Effector memory CD4-positive, alpha-beta T cell (primary cell): ENCODE data around the gene AP2A2.

ENCODE experiments used
- DNase-seq, 3 donors: peaks; one replicate each; pipeline ENCODE4 v3.0.0-alpha.2; 2020
- H3K27ac ChIP-seq: 2 replicates; pipeline ENCODE4 v1.7.0; 2013; ENCODE audit warnings: mild to moderate bottlenecking, low read length, moderate library complexity; ENCODE audit not compliant: insufficient read depth, poor library complexity, severe bottlenecking
- H3K27me3 ChIP-seq: replicated peaks from 2 replicates; pipeline ENCODE4 v1.7.0; 2013; ENCODE audit warnings: mild to moderate bottlenecking, low read length; ENCODE audit not compliant: insufficient read depth, control insufficient read depth, poor library complexity, severe bottlenecking
- H3K36me3 ChIP-seq: 2 replicates; pipeline ENCODE4 v1.7.0; 2013; ENCODE audit warnings: mild to moderate bottlenecking, low read length, moderate library complexity; ENCODE audit not compliant: control insufficient read depth, insufficient read depth
- H3K4me1 ChIP-seq: 2 replicates; pipeline ENCODE4 v1.7.0; 2013; ENCODE audit warnings: low read length, mild to moderate bottlenecking; ENCODE audit not compliant: control insufficient read depth, insufficient read depth, poor library complexity, severe bottlenecking
- H3K4me3 ChIP-seq: 2 replicates; pipeline ENCODE4 v1.7.0; 2013; ENCODE audit warnings: low read length, low read depth, mild to moderate bottlenecking; ENCODE audit not compliant: insufficient read depth, poor library complexity, severe bottlenecking
- H3K9me3 ChIP-seq: 2 replicates; pipeline ENCODE4 v1.7.0; 2013; ENCODE audit warnings: mild to moderate bottlenecking, low read length, moderate library complexity; ENCODE audit not compliant: control insufficient read depth

AP2A2 gene

DNA sequence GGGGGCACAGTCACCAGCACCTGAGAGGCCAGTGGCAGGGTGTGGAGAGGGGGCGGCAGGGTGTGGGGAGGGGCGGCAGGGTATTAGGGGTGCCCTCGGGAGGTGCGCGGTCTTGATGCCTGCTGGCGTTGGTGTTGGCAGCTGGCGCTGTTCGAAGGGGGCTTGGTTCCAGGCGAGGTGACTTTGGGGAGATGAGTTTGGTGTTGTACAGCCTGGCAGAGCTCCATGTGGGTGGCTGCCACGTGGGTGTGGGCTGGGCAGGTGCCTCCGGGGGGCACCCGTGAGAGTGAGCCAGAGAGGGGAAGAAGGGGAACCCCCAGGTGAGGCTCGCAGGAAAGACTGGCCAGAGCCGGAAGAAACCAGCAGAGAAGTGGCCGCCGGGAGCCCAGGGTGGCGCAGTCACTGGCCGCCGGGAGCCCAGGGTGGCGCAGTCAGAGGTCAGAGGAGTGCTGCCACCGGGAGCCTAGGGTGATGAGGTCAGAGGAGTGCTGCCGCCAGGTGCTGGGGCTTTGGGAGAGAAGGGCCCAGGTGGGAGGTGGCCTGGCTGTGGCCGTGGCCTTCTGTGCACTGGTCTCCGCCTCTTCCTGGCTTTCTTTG lies 66.1 kb downstream of the AP2A2 start:
- DNase-seq: no peak
- Histone ChIP-seq H3K4me3 (no peak overlapping the region), H3K36me3 (peaks cover 69% of the 10 kb centered on the region), H3K4me1 (no peaks in the 10 kb centered on the region), H3K27ac (no peak overlapping the region), H3K27me3 (no peaks in the 10 kb centered on the region), H3K9me3 (no peaks in the 10 kb centered on the region)

DNA sequence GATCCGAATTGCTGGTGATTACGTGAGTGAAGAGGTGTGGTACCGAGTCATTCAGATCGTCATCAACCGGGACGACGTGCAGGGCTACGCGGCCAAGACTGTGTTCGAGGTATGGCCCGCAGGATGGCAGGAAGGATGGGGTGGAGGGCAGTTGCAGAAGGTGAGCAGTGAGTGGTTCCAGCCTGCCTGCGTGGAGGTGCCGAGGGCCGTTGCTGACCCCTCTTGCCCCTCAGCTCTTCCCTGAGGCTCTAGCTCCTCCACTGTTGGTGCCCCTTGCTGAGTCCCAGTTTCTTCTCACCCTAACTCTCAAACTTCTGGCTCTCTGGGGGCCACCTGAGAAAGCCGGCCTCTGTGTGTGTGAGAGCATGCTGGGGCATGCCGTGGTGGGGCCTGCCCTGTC lies 66.9 kb downstream of the AP2A2 start:
- Histone ChIP-seq H3K4me3 (no peak overlapping the region), H3K27ac (no peak overlapping the region), H3K27me3 (no peaks in the 10 kb centered on the region), H3K9me3 (no peaks in the 10 kb centered on the region), H3K4me1 (no peaks in the 10 kb centered on the region), H3K36me3 (peaks cover 73% of the 10 kb centered on the region)
- no peak for DNase-seq

DNA sequence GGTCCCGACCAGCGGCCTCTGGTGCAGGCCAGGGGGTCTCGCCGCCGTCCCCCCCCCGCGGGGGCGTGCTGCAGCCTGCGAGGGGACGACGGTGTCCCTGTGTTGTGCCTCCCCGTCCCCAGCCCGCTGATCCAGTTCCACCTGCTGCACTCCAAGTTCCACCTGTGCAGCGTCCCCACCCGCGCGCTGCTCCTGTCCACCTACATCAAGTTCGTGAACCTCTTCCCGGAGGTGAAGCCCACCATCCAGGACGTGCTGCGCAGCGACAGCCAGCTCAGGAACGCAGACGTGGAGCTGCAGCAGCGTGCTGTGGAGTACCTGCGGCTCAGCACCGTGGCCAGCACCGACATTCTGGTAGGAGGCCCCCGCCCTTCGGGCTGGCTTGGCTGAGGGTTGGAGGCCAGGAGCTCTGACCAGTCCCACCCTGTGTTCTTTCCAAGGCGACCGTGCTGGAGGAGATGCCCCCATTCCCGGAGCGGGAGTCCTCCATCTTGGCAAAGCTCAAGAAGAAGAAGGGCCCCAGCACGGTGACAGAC lies 68.0 kb downstream of the AP2A2 start:
- Histone ChIP-seq H3K4me1 (no peaks in the 10 kb centered on the region), H3K9me3 (no peaks in the 10 kb centered on the region), H3K27me3 (no peaks in the 10 kb centered on the region), H3K4me3 (no peak overlapping the region), H3K27ac (no peak overlapping the region), H3K36me3 (peaks cover 64% of the 10 kb centered on the region)
- DNase-seq: no peak

DNA sequence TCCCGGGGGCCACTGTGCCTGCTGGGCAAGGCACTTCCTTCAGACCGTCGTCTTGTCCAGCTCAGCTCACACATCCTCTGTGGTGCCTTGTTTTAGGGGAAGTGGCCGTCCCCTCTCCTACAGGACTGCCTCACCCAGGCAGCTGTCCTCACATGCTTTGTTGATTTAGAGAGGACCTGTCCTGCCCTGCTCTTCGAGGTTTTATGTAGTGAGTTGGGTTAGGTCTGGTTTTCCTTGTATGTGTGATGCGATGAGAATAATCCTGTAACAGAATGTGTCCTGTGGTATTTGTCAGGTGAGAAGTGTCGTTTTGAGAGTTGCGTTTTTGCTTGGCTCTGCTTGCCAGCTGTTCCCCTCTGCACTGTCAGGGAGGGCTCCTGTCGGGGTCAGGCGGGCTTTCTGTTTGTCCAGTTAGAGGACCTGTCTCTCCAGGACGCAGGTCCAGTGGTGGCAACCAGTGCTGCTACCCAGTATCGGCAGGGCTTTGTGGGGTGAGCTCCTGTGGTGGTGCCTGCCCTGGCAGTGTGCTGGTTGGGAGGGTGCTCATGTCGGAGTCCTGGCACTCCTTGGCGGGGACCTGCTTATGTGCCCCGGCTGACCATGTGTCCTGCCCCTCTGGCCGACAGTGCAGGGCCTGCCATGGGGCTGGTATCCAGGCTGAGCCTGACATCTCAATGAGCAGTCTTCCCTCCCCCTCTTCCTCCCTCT lies 69.5 kb downstream of the AP2A2 start:
- no peaks in the 10 kb centered on the region for H3K9me3 ChIP-seq
- no peaks in the 10 kb centered on the region for H3K27me3 ChIP-seq
- no peak for DNase-seq
- H3K27ac ChIP-seq: no peak overlapping the region
- no peak overlapping the region for H3K4me3 ChIP-seq
- H3K36me3 ChIP-seq: peaks cover 53% of the 10 kb centered on the region
- no peaks in the 10 kb centered on the region for H3K4me1 ChIP-seq

DNA sequence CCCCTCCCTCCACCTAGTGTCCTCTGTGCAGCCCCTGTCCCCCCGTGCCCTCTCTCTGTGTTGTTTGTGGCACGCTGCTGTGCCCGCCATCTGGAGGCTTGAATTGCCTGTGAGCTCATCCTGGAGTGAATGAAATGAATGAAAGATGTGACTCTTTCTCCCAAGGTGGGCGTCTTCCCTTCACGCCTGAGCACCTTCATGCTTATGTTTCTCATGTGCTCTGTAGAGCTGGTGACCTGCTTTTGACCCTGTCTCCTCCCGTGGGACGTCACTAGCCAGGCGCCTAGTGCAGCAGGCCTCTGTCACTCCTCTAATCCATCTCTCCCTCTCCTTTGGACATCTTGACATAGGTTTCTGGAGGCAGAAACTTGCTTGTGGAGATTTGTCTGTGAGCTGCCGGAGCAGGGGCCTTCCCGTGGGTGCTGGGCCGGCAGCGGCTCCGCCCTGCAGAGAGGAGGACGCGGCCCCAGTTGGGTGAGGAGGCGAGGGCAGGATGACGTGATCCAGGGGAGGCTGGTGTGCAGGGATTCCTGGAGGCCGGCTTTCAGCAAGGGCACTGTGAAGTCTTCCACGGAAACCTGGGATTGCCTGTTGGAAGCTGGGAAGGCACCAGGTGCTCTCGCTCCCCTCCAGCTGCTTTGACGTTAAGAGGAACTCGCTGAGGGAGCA lies 70.2 kb downstream of the AP2A2 start:
- Histone ChIP-seq H3K27ac (no peak overlapping the region), H3K4me1 (no peaks in the 10 kb centered on the region), H3K36me3 (peaks cover 56% of the 10 kb centered on the region), H3K27me3 (no peaks in the 10 kb centered on the region), H3K4me3 (no peak overlapping the region), H3K9me3 (no peaks in the 10 kb centered on the region)
- no peak for DNase-seq

DNA sequence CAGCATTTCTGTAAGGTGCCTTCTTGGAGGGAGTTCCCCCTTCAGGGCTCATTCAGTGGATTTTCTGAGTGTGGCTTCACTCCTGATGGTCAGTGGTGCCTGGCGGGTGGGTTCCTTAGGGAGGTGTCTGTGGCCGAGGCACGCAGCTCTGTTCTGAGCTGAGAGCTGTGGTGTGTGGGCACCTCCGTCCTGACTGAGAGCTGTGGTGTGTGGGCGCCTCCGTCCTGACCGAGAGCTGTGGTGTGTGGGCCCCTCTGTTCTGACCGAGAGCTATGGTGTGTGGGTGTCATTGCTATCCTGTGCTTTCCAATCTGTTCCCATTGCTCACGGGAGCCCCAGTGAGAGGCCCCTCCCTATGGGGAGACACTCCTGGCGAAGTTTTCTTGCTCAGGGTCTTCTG lies 71.0 kb downstream of the AP2A2 start:
- Histone ChIP-seq H3K36me3 (peaks cover 59% of the 10 kb centered on the region), H3K27ac (no peak overlapping the region), H3K4me1 (no peaks in the 10 kb centered on the region), H3K9me3 (no peaks in the 10 kb centered on the region), H3K27me3 (no peaks in the 10 kb centered on the region), H3K4me3 (no peak overlapping the region)
- no peak for DNase-seq

DNA sequence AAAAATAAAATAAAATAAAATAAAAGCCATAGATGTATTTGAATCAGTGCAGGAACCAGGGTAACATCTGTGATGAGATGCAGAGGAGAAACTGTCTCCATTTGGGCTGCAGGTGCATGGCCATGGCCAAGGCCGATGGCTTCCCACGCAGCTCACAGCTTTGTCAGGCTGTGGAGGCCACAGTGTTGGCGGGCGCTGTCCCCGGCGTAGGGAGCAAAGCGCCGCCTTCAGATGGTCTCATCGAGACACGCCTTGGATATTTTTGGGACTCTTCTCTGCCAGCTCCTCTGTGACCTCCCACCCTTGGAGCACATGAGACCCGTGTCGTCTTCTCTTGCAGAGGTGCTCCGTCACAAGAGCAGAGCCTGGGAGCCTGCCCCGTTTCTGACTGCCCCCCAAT lies 72.2 kb downstream of the AP2A2 start:
- H3K27me3 ChIP-seq: no peaks in the 10 kb centered on the region
- no peak for DNase-seq
- H3K27ac ChIP-seq: no peak overlapping the region
- H3K9me3 ChIP-seq: no peaks in the 10 kb centered on the region
- no peak overlapping the region for H3K4me3 ChIP-seq
- no peaks in the 10 kb centered on the region for H3K4me1 ChIP-seq
- H3K36me3 ChIP-seq: peaks cover 59% of the 10 kb centered on the region

DNA sequence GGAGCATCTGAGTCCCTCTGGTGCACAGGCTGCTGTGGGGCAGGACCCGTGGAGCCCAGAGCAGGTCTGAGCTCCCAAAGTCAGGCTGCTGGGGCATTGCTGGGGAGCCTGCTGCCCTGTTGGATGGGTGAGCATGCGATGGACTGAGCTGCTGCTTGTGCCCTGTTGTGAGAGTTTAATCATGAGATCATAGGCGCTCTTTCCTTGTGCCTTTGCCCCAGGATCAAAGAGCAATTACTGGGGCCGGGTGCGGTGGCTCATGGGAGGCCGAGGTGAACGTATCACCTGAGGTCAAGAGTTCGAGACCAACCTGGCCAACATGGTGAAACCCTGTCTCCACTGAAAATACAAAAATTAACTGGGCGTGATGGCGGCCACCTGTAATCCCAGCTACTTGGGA lies 73.3 kb downstream of the AP2A2 start:
- no peak overlapping the region for H3K27ac ChIP-seq
- H3K9me3 ChIP-seq: no peaks in the 10 kb centered on the region
- H3K4me3 ChIP-seq: no peak overlapping the region
- peaks cover 58% of the 10 kb centered on the region for H3K36me3 ChIP-seq
- no peaks in the 10 kb centered on the region for H3K27me3 ChIP-seq
- H3K4me1 ChIP-seq: no peaks in the 10 kb centered on the region
- DNase-seq: no peak

DNA sequence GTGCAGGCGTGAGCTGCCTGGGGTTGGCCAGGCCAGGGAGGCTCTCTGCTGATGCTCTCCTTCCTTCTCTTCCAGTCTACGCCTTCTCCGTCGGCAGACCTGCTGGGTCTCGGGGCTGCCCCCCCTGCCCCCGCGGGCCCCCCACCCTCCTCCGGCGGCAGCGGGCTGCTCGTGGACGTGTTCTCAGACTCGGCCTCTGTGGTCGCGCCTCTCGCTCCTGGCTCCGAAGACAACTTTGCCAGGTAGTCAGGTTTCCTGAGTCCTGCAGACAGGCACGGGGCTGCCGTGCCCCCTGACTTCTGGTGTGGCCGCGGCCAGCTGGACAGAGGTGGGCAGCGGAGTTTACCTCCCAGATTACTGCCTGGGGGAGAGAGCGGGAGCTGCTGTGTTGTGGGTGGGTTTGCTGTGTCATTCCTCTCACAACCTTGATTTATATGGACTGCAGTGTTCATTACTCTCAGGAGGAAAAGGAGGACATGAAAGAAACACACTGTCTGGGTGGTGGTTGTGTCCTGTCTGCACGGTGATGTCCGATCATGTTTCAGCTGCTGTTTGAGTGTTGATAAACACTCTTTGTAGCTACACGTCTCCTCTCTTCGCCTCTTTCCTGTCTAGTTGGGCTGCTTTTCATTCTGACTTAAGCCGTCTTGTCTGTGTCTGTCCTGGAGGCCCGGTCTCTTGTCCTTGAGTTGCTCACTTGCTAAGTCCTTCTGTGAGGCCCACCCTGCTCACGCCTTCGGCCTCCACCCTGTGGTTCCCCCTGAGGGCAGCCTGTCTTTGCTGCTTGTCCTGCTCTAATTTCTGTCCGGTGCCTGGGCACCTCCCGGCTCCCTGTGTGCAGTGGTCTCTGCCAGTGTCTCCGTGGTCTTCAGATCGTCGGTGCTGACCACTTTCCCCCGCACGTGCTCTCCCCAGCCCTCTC lies 74.9 kb downstream of the AP2A2 start:
- Histone ChIP-seq H3K4me1 (no peaks in the 10 kb centered on the region), H3K36me3 (peaks cover 59% of the 10 kb centered on the region), H3K27ac (no peak overlapping the region), H3K27me3 (no peaks in the 10 kb centered on the region), H3K4me3 (no peak overlapping the region), H3K9me3 (no peaks in the 10 kb centered on the region)
- no peak for DNase-seq
